HG02970 (cell line): ENCODE data around the gene TMEM156.
"Not testable (repeated sequence)": the region's sequence is repeated elsewhere in the genome, so short reads cannot be mapped to it uniquely, and the experiment has no call there.

ENCODE experiments used
- ATAC-seq: cut with Tn5 transposase; IDR thresholded peaks from one replicate; pipeline ENCODE4 v1.9.1; 2021; ENCODE audit warnings: mild to moderate bottlenecking, moderate library complexity, moderate number of reproducible peaks; ENCODE audit not compliant: unreplicated experiment, low FRiP score

The TMEM156 gene

GRCh38 chr4:39002058-39002457 is 30.2 kb downstream of the TMEM156 start:
- not testable (repeated sequence) for ATAC-seq

GRCh38 chr4:38995660-38996005 is 36.6 kb downstream of the TMEM156 start:
- ATAC-seq = no peak

- ATAC-seq = no peak
These were observed 38.1 kb downstream of the TMEM156 start for GRCh38 chr4:38994135-38994534.

GRCh38 chr4:38993683-38994082 is 38.5 kb downstream of the TMEM156 start:
- ATAC-seq = no peak

GRCh38 chr4:38990241-38990640 is 42.0 kb downstream of the TMEM156 start:
- no peak for ATAC-seq

- ATAC-seq = no peak
These were observed 42.7 kb downstream of the TMEM156 start for GRCh38 chr4:38989487-38989886.

- not testable (repeated sequence) for ATAC-seq
These were observed 43.9 kb downstream of the TMEM156 start for GRCh38 chr4:38988353-38988752.

GRCh38 chr4:38987491-38987890 is 44.7 kb downstream of the TMEM156 start:
- no peak for ATAC-seq

GRCh38 chr4:38985410-38986100 is 46.7 kb downstream of the TMEM156 start:
- no peak for ATAC-seq

- ATAC-seq = no peak
These were observed 48.2 kb downstream of the TMEM156 start for GRCh38 chr4:38983787-38984598.

GRCh38 chr4:38983291-38983690 is 48.9 kb downstream of the TMEM156 start:
- no peak for ATAC-seq

GRCh38 chr4:38982361-38983095 is 49.7 kb downstream of the TMEM156 start:
- ATAC-seq = no peak

- ATAC-seq = no peak
These were observed 51.1 kb downstream of the TMEM156 start for GRCh38 chr4:38980903-38981676.

GRCh38 chr4:38979511-38980230 is 52.5 kb downstream of the TMEM156 start:
- ATAC-seq = no peak

GRCh38 chr4:38979081-38979480 is 53.1 kb downstream of the TMEM156 start:
- no peak for ATAC-seq

GRCh38 chr4:38976308-38976707 is 55.9 kb downstream of the TMEM156 start:
- ATAC-seq = no peak

- no peak for ATAC-seq
These were observed 63.5 kb downstream of the TMEM156 start for GRCh38 chr4:38968668-38969067.

GRCh38 chr4:38967260-38968095 is 64.7 kb downstream of the TMEM156 start:
- no peak for ATAC-seq

- ATAC-seq = no peak
These were observed 66.3 kb downstream of the TMEM156 start for GRCh38 chr4:38965866-38966265.
